Astrocyte of the spinal cord (primary cell): ENCODE results near the gene THY1.
A peak's percentile ranks its signal among the peaks of the same experiment; 100 is the strongest.

Experiments used
- DNase-seq: peaks from one replicate; pipeline ENCODE4 v3.0.0; 2011; ENCODE audit warnings: low read depth, low spot score
- H3K4me3 ChIP-seq: 2 replicates; pipeline ENCODE4 v1.5.1; 2011; ENCODE audit warnings: low read depth, mild to moderate bottlenecking, low read length, moderate library complexity
- in situ Hi-C: cut with HindIII; loops from 2 replicates; pipeline ENCODE4 v1.10.0; 2017; ENCODE audit warnings: low sequenced_read_pairs
- TF ChIP-seq, protein P1 (sequence below): IDR thresholded peaks from 2 replicates; pipeline ENCODE4 v1.5.1; 2012; ENCODE audit warnings: low read depth, mild to moderate bottlenecking, low read length, inconsistent platforms

Gene THY1

DNA sequence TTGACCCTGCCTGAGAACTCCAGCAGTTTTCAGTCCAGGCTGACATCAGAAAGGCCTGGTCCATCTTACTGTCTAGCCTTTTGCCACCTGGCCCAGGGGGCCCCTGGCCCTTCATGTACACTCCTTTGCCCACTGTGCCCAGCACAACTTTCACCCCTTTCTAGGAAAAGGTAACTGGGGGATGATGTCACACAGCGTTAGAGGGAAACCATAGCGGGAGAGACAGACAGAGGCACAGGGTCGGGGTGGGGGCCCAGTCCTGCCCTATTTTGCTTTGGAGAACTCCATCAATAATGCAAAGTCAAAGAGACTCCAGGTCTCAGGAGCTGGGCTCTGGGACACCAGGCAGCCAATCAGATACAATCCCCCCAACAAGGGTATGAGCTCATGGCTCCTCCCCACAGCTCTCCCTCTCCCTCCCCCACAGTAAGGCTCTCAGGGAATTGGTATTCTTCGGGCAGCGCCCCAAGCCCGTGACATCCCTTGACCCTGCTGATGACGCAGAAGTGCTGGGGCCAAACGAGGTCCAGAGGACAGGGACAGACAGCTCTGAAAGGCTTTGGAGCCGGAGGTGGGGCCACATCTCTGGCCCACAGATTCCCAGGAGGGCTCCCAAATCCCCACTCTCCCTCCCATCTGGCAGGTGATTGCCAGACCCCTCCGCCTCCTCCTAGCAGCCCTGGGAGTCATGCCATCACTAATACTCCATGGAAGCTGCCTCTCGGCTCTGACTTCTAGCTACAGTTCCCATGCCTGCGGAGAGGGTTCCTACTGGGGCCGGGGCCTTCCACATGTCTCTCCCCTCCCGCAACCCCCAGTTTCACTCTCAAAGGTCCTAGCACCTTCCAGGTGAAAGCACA lies 47.4 kb downstream of the THY1 start:
- in situ Hi-C loops = no loop called here
- H3K4me3 ChIP-seq = no peak overlapping the region
- TF ChIP-seq, protein P1, sequence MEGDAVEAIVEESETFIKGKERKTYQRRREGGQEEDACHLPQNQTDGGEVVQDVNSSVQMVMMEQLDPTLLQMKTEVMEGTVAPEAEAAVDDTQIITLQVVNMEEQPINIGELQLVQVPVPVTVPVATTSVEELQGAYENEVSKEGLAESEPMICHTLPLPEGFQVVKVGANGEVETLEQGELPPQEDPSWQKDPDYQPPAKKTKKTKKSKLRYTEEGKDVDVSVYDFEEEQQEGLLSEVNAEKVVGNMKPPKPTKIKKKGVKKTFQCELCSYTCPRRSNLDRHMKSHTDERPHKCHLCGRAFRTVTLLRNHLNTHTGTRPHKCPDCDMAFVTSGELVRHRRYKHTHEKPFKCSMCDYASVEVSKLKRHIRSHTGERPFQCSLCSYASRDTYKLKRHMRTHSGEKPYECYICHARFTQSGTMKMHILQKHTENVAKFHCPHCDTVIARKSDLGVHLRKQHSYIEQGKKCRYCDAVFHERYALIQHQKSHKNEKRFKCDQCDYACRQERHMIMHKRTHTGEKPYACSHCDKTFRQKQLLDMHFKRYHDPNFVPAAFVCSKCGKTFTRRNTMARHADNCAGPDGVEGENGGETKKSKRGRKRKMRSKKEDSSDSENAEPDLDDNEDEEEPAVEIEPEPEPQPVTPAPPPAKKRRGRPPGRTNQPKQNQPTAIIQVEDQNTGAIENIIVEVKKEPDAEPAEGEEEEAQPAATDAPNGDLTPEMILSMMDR = no peak
- peak; percentile 74 for DNase-seq

DNA sequence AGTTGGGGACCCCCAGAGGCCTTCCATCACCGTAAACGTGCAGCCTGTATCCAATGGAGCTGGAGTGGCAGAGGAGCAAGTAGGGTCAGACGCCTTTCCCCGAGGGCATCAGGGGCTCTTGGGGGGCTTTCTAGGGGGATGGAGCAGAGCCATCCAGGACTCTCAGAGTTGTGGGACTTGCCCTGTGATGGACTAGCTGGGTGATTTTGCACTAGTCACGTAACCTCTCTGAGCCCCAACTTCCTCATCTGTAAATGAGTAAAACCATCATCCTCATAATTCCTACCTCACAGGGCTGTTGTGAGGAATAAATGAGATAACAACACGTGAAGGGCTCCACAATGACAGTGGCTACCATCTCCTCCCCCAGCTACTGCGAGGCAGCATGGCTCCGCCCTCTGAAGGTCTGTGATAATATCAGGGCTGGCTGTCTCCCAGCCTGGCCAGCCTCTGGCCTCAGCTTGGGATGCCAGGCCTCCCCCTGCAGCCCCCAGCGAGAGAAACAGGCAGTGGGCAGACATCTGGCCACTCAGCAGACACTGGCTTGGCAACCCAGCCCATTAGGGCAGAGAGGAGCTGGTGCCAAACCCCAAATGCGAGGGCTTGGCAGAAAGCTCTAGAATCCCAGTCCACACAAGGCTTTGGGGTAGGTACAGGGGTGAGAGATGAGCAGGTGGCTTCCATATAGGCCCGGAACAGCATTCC lies 48.2 kb downstream of the THY1 start:
- TF ChIP-seq, protein P1 = no peak
- in situ Hi-C loops = no loop called here
- no peak for DNase-seq
- H3K4me3 ChIP-seq = no peak overlapping the region

DNA sequence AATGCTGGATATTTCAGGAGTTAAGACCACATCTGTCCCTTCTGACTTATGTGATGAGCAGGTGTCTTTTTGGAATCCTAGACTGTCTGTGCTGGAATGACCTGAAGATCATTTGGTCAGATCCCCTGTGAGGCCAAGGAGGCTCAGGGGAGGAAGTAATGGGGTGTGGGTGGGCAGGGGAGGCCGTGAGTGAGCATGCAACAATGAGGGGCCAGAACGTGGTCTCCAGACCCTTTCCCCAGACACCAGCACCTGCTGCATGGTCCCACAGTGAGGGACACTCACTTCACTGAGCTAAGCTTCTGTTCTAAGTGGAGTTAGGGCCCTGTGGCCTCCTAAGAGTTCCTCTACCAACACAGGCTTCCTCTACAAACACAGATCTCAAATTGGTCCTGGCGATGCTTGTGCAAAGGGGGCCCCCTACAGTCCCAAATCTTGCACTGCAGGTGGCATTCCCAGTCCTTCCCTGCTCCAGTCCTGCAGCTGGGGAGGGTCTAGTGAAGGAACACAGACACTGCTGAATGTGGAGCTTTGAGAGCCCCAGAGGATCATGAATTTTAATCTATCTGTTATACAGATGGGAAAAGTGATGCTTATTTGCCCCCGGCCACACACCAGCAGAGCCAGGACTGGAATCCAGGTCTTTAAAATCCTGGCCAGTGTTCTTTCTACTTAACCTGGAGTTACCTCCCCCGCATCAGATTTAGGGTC lies 48.9 kb downstream of the THY1 start:
- peak; percentile 70 for DNase-seq
- no peak overlapping the region for H3K4me3 ChIP-seq
- in situ Hi-C loops = no loop called here
- TF ChIP-seq, protein P1 = peak; percentile 95

DNA sequence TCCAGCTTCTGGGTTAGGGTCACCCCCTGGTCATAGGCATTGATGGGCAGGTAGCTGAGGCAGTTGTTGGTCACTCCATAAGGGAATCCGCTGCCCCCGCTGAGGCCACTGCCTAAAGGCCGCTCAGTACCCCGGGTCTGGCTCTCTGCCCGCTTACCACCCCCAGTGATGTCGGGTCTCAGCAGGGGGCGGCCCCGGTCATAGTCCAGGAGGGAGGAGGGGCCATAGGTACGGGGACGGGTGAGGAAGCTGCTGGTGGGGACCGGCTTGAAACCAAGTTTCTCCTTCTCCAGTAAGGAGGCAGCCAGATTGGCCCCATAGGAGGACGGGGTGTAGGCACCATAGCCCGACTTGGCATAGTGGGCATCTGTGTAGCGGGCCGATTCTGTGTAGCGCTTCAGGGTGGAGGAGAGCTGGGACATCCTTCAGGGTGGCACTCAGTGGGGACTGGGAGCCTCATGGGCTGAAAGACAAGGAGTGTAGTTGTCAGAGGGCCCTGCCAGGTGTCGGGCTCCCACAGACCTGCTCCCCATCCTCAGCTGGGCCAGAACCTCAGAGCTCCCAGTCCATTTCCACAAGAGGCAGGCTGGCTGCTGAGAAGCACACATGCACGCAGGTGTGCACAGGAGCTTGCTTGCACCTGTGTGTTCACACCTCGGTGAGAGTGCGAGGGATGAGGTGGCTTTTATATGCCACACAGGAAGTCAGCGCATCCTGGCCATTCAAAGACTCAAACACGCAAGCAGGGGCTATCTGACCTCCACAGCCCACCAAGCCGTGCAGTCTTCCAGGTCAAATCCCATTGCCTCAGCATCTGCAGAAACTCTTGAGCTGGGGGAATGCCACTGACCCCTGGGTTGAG lies 49.7 kb downstream of the THY1 start:
- TF ChIP-seq, protein P1 = no peak
- in situ Hi-C loops = no loop called here
- no peak for DNase-seq
- no peak overlapping the region for H3K4me3 ChIP-seq

DNA sequence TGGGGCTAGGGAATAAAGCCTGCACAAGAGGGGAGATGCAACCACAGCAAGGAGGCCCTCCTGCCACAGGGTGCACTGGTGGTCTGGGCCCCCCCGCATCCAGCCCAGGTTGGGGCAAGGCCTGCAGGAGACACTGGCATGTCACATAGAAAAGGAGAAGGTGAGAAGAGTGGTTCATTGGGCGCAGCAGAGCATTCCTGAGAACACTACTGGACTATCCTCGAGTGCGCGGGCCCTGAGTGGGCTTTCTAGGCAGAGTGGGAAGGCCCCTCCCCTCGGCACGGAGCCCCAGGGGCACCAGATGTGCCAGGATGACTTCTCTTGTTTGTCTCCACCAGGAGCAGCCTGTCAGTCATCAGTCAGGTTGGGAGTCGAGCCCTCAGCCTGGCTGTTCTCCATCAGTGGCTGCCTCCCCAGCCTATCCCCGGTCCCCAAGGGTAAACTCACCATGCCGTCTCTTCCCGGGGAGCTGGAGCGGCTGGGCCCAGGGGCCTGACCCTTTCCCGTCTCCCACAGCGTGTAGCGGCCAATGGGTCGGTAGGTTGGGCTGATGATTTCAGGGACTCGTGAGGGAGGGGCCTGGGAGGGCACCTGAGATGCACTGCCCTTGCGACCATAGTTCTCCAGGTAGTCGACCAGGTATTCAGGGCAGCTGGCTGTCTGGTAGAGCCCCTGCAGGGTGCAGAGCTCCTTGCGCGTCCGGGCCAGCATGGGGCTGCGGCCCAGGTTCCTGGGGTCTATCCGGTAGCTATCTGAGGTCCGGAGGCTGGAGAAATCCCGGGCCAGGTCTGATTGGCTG lies 50.5 kb downstream of the THY1 start:
- DNase-seq = no peak
- no peak overlapping the region for H3K4me3 ChIP-seq
- TF ChIP-seq, protein P1 = no peak
- in situ Hi-C loops = no loop called here
